ENCODE results near the gene SGTB.
"Not testable (repeated sequence)": the region's sequence is repeated elsewhere in the genome, so short reads cannot be mapped to it uniquely, and the experiment has no call there.

SGTB gene

GRCh38 chr5:65663804-65664521 is 57.9 kb downstream of the SGTB start:
- DNase-seq: no peak

GRCh38 chr5:65654713-65655112 is 67.2 kb downstream of the SGTB start:
- no peak for DNase-seq

GRCh38 chr5:65651144-65651543 is 70.8 kb downstream of the SGTB start:
- no peak for DNase-seq

- no peak for DNase-seq
These were observed 74.0 kb downstream of the SGTB start for GRCh38 chr5:65647941-65648340.

- DNase-seq: no peak
These were observed 75.0 kb downstream of the SGTB start for GRCh38 chr5:65646938-65647337.

GRCh38 chr5:65640240-65640639 is 81.7 kb downstream of the SGTB start:
- no peak for DNase-seq

- no peak for DNase-seq
These were observed 90.9 kb downstream of the SGTB start for GRCh38 chr5:65630981-65631380.

GRCh38 chr5:65625743-65626142 is 96.2 kb downstream of the SGTB start:
- DNase-seq: no peak

- peak; percentile 74 to 75 for DNase-seq
These were observed 97.0 kb downstream of the SGTB start, which contains the start of the genes SHLD3 and TRAPPC13 for GRCh38 chr5:65624571-65625555. Gene SHLD3 (plus strand): TSS chr5:65625027. CDS start chr5:65629588, 4,561 bp downstream. Gene TRAPPC13 (plus strand): TSS chr5:65625027. CDS start chr5:65625061, 34 bp downstream.

- DNase-seq: peak; percentile 84 to 85
These were observed 97.8 kb downstream of the SGTB start, which contains the start of gene TRIM23 for GRCh38 chr5:65624025-65624570. Gene TRIM23 (minus strand): TSS chr5:65624333. CDS start chr5:65624274, 59 bp downstream.

GRCh38 chr5:65623482-65623881 is 98.4 kb downstream of the SGTB start:
- DNase-seq: no peak

GRCh38 chr5:65621961-65622360 is 99.9 kb downstream of the SGTB start:
- DNase-seq: not testable (repeated sequence)

- no peak for DNase-seq
These were observed 101.9 kb downstream of the SGTB start for GRCh38 chr5:65620021-65620420.

Measured in activated CD4-positive, alpha-beta T cell treated with anti-CD3 and anti-CD28 coated beads, Interleukin-2, amount 50 U/mL, for 4 hours (primary cell).